Stimulated activated CD4-positive, alpha-beta T cell treated with anti-CD3 and anti-CD28 coated beads, TNF-alpha, amount 100 ng/mL, for 4 hours (primary cell): ENCODE data around the gene COTL1.
A peak's percentile ranks its signal among the peaks of the same experiment; 100 is the strongest.

Experiments
- DNase-seq, 3 experiments: peaks; one replicate each; pipeline ENCODE4 v3.0.0-alpha.2; 2020; ENCODE audit warnings: low read depth in 3 of 3

Gene COTL1, protein sequence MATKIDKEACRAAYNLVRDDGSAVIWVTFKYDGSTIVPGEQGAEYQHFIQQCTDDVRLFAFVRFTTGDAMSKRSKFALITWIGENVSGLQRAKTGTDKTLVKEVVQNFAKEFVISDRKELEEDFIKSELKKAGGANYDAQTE

DNA sequence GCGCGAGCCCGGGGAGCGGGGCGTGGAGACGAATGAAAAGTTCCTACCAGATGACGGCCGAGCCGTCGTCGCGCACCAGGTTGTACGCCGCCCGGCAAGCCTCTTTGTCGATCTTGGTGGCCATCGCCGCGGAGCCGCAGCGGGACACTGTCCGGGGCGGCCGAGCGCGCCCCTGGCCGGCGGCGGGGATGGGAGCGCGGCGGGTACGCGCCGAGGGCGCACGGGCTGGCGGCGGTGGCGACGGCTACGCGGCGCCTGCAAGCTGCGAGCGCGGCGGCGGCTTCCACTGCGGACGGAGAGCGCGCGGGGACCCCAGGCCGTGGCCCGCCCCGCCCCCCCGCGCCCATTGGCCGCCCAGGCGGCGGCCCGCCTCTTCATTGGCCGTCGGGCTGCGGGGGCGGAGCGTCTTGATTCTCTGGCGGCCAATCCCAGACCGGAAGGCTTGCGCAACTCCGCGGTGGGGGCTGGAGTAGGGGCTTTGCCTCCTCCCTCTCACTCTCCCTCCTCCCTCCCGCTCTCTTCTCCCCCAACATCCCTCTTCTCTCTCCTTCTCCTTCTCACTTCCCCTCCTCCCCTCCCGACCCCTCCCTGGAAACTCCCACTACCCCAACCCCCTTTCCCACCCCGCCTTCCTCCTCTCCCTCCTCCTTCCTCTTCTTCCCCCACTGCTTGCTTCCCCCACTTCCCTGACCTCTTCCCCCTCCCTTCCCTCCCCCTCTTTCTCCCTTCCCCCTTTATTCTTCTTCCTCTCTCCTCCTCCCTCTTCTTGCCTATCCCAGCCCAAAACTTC is at the start of gene COTL1:
COTL1 (minus strand) TSS at position 288 of the 790 bp plus-strand sequence; CDS start at position 124, 164 bp downstream.
- DNase-seq, result peak; percentile 94 to 96 (median 95)

DNA sequence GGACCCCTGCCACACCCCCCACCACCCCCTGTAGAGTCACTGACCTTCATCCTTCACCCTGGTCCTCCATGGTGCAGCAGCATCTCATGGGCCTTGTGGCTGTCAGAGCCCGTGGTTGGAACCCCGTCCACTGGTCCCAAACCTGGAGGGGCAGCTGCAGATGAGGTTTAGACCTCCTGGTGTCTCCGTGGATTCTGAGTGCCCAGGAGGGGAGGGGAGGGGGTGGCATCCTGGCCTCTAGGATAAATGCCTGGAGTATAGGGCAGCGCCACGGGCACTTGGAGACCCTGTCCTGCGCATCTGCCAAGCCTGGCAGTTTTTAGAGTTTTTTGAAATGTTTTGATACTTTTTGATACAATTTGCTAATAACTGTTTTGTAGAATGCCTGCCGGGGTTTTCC is 48.0 kb upstream of the COTL1 start:
- no peak for DNase-seq

DNA sequence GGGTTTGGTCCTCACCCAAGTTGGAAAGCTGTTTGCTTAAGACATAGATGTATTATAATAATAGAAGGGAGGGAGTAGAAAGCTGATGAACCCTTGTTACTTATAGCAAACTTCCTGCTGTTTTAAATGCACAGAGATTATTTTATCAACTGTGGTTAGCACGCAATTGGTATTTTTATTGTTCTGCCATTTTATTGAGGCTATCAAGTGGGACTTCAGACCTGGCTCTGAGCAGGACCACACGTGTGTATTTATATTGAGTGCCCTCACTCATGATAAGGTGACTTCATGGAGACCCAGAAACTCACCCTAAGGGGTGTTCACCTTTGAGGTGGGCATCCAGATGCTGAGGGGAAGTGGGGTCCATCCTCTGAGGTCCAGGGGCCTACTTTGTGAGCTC is 47.5 kb upstream of the COTL1 start:
- DNase-seq, result no peak

DNA sequence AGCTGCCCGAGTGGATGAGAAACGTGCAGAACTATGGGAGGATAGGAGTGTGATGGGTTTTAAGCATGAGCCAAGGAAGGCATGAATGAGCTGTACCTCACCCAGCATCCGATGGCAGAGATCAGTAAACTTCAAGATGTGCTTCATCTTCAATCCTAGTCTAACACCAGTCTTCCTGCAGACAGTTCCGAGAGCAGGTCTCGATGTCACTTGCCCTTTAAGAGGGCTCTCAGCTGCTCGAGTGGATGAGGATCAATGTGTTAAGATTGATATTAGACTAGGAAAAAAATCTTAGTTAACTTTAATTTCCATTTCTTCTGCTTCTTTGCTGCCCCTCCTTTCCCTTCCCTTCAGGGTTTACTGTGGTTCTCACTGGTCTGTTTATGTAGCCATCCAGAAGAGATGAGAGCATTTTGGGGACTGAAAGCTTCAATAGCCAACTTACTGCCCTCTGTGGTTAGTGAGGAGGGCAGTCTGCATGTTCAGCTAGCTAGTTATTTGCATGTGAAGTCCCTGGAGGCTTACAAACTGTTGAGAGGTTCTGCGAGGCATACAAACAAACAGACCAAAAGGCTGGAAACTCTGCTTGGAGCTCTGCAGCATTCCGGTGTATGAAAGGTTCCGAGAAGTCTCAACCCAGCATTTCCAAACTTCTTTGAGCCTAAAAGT is 45.7 kb upstream of the COTL1 start:
- no peak for DNase-seq

DNA sequence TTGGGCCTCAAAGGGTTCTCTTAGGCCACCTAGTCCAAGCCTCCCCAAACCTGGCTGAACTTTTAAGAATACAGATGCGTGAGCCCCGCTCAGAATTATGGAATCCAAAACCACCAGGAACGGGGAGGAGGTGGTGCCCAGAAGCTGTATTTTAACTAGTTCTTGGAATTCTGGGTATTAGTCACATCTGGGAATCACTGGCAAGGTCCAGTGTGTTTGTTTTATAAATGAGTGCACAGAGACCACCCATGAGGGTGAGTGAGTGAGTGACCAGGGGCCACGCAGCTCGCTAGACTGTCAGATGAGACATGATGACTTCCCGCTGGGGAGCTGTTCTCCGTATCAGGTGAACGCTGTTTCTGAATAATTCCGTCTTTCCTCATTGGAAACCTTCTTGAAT is 44.6 kb upstream of the COTL1 start:
- DNase-seq, result no peak

DNA sequence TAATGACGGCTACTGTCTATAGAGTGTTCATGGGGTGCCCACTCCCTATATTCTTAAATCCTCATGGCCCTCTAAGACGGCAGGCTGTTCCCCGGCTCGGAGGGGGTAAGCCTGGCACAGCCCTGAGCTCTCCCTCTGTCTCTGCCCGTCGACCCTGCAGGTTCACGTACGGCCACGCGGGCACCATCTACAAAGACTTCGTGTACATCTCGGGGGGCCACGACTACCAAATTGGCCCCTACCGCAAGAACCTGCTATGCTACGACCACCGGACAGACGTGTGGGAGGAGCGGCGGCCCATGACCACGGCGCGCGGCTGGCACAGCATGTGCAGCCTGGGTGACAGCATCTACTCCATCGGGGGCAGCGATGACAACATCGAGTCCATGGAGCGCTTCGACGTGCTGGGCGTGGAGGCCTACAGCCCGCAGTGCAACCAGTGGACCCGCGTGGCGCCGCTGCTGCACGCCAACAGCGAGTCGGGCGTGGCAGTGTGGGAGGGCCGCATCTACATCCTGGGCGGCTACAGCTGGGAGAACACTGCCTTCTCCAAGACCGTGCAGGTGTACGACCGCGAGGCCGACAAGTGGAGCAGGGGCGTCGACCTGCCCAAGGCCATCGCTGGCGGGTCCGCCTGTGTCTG is 43.7 kb upstream of the COTL1 start:
- DNase-seq, result no peak

- DNase-seq, result no peak
These were observed 43.1 kb upstream of the COTL1 start for GRCh38 chr16:84660973-84661372.

DNA sequence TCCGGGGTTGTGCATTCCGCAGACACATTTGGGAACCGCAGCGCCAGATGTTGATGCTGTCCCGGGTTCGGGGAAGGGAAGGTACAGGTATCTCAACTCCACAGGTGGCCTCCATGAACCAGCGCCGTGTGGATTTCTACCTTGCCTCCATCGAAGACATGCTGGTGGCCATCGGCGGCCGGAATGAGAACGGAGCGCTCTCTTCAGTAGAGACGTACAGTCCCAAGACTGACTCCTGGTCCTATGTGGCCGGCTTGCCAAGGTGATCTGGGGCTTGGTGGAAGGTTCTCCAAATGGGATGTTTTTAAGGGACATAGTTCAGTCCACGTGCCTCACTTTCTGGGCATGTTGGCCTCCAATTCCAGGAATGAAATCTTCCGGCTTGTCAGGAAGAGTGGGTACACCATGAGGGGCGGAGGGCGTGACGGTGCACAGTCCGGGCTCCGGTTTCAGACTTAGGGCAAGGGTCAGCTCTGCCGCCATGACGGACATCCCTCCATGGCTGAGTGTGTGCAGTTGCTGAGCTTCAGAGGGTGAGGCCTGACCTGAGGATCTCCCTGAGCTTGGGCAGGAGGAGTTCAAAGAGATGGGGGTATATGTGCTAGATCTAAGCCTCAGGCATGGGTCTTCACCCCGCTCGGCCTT is 41.9 kb upstream of the COTL1 start:
- no peak for DNase-seq

DNA sequence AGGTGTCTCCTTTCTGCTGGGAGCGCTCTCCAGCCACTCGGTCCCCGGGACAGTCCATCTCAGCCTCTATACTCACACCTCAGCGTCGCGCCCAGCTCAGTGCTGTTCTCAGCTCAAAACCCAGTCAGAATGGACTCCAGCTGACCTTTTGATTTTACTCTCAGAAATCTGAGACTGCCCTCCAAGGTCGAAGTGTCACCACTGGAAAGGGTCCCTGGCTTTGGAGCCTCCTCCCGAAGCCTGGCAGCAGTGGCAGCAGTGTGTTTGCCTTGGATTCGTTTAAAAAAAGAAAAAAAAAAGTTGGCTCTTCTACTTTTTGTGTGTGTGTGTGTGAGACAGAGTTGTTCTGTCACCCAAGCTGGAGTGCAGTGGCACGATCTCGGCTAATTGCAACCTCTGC is 40.8 kb upstream of the COTL1 start:
- no peak for DNase-seq

DNA sequence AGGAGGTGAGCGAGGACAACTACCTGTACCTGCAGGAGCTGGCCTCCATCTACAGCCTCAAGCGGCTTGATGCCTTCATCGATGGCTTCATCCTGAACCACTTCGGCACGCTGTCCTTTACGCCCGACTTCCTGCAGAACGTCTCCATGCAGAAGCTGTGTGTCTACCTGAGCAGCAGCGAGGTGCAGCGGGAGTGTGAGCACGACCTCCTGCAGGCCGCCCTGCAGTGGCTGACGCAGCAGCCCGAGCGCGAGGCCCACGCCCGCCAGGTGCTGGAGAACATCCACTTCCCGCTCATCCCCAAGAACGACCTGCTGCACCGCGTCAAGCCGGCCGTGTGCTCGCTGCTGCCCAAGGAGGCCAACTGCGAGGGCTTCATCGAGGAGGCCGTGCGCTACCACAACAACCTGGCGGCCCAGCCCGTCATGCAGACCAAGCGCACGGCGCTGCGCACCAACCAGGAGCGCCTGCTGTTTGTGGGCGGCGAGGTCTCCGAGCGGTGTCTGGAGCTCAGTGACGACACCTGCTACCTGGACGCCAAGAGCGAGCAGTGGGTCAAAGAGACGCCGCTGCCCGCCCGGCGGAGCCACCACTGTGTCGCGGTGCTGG is 39.5 kb upstream of the COTL1 start:
- DNase-seq, result no peak

GRCh38 chr16:84656649-84657048 is 38.8 kb upstream of the COTL1 start:
- no peak for DNase-seq

GRCh38 chr16:84654998-84655397 is 37.1 kb upstream of the COTL1 start:
- DNase-seq, result no peak

DNA sequence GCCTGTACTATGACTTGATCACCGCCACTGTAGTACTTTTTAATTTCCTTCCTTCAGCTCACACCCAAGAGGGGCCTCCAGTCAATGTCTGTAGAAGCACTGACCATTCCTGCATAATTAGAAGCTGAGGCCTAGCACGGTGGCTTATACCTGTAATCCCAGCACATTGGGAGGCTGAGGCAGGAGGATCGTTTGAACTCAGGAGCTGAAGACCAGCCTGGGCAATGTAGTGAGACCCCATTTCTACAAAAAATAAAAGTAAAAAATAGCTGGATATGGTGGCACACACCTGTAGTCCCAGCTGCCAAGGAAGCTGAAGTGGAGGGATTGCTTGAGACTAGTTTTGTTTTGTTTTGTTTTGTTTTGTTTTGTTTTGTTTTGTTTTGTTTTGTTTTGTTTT is 36.4 kb upstream of the COTL1 start:
- no peak for DNase-seq

- peak in 1 of 3 experiments; percentile 14 for DNase-seq
These were observed 34.7 kb upstream of the COTL1 start for GRCh38 chr16:84652566-84652965.

GRCh38 chr16:84650062-84650991 is 32.4 kb upstream of the COTL1 start:
- DNase-seq, result no peak

DNA sequence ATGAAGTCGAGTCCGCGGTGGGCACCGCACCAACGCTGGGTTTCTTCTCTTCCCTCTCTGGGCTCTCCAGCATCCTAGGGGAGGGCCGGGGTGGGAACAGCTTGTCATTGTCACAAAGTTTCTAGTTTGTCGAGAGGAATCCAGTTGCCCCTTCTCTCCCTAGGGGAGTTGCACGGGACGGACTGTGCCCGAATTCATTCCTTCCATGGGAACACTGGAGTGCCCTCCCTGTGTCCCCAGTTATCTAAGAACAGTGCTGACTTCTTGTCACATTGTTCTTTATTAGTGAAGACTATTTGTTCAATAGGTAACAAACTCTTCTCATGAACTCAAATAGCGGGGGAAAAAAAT is 31.6 kb upstream of the COTL1 start:
- DNase-seq, result no peak

DNA sequence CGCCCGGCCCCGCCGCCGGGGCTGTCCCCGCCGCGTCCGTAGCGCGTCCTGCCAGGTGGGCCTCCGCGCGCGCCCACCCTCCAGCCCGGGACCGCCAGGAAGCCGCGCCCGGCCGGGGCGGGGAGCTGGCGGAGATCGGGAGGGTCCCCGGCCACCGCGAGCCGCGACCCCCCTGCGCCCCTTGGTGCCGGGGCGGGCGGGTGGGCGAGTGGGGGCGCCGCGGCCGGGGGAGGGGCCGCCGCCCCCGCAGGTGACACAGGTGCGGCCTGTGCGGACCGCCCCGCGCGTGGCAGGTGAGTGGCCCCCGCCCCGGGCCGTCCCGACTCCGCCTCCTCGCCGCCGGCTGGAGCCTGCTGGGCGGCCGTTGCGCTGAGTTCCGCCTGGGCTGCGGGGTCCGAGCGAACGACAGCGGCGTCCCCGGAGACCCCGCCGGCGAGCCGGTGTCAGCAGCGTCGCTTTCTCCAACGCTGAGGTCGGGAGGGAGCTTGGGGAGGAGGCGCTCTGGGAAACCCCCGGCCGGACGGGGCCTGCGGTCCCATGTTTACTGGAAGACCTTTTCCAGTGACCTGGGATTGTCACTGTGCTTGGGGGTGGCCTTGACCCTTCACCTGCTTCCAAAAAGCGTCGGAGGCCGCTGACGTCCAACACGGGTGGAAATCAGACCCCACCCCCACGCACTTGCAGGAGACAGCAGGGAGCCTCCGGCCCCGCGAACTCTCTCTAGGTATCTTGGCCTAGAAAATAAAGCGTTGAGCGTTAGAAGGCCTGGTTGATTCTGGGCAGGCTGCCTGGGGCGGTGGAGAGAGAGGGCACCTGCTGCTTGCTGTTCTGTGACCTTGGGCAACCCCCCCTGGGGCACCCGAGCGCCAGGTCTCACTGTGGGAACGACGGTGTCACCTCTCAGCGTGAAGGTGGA is 31.0 kb upstream of the COTL1 start:
- DNase-seq, result peak; percentile 8 to 43 (median 31)

DNA sequence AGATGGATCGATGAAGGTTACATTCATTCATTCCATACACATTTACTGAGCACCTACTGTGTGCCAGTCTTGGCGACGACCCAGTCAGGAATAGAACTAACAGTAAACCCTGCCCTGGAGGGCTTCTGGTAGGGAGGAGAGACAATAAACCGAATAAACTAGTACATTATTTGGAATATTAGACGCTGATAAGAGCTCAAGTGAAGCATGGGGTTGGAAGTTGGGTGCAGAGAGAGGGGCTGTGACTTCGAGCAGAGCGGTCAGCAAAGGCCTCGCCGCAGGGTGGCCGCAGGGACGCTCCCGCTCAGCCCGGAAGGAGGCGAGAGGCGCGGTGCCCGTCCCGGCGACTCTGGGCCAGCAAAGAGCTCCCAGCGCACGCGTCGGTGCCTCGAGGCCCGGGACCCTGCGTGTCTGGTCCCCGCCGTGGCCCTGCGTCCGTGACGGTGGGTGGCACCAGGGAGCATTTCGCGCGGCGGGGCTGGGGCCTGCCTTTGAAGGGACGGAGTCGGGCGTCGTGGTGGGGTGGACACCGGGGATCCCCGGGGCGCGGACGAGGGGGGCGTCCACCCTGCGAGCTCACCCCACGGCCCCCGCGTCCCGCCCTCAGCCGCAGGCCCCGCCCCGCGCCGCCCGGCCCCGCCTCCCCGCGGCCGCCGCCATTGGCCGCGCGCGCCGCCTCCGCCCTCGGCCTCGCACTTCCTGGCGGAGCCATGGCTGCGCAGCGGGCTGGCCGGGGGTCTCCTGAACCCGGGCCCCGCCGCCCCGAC is 30.1 kb upstream of the COTL1 start, which contains the start of gene KLHL36:
KLHL36 (plus strand) TSS at position 684 of the 767 bp plus-strand sequence. CDS start 2,357 bp downstream, outside the sequence.
- peak; percentile 50 to 61 (median 53) for DNase-seq

GRCh38 chr16:84643674-84644073 is 25.8 kb upstream of the COTL1 start:
- DNase-seq, result no peak
